D341Med (cell line): Measurements from ENCODE around the gene CHRM2.

Experiments
- DNase-seq: peaks from one replicate; pipeline ENCODE4 v3.0.0; 2012; ENCODE audit warnings: low spot score

Gene CHRM2

GRCh38 chr7:136897676-136898075 lies 29.2 kb downstream of the CHRM2 start:
- DNase-seq: no peak

- no peak for DNase-seq
Measured at GRCh38 chr7:136900005-136900404, 31.6 kb downstream of the CHRM2 start.

- no peak for DNase-seq
Measured at GRCh38 chr7:136910771-136911170, 42.3 kb downstream of the CHRM2 start.

- no peak for DNase-seq
Measured at GRCh38 chr7:136911344-136911743, 42.9 kb downstream of the CHRM2 start.

GRCh38 chr7:136912339-136912738 lies 43.9 kb downstream of the CHRM2 start:
- DNase-seq: no peak

- DNase-seq: no peak
Measured at GRCh38 chr7:136914016-136914415, 45.6 kb downstream of the CHRM2 start.

GRCh38 chr7:136919820-136920219 lies 51.4 kb downstream of the CHRM2 start:
- DNase-seq: no peak

GRCh38 chr7:136923111-136923667 lies 54.7 kb downstream of the CHRM2 start:
- no peak for DNase-seq

- DNase-seq: no peak
Measured at GRCh38 chr7:136925044-136925443, 56.6 kb downstream of the CHRM2 start.

GRCh38 chr7:136925556-136925955 lies 57.1 kb downstream of the CHRM2 start:
- DNase-seq: no peak

- no peak for DNase-seq
Measured at GRCh38 chr7:136931169-136931867, 62.9 kb downstream of the CHRM2 start.

GRCh38 chr7:136937436-136937835 lies 69.0 kb downstream of the CHRM2 start:
- DNase-seq: no peak

GRCh38 chr7:136938476-136938875 lies 70.0 kb downstream of the CHRM2 start:
- DNase-seq: no peak

- no peak for DNase-seq
Measured at GRCh38 chr7:136940122-136940521, 71.7 kb downstream of the CHRM2 start.

GRCh38 chr7:136940917-136941316 lies 72.5 kb downstream of the CHRM2 start:
- DNase-seq: no peak

- DNase-seq: no peak
Measured at GRCh38 chr7:136941816-136942215, 73.4 kb downstream of the CHRM2 start.

GRCh38 chr7:136942401-136942800 lies 73.9 kb downstream of the CHRM2 start:
- DNase-seq: no peak

- no peak for DNase-seq
Measured at GRCh38 chr7:136942994-136943393, 74.5 kb downstream of the CHRM2 start.

- no peak for DNase-seq
Measured at GRCh38 chr7:136947347-136947746, 78.9 kb downstream of the CHRM2 start.

- DNase-seq: no peak
Measured at GRCh38 chr7:136950331-136950730, 81.9 kb downstream of the CHRM2 start.

- no peak for DNase-seq
Measured at GRCh38 chr7:136953386-136953785, 84.9 kb downstream of the CHRM2 start.

- DNase-seq: no peak
Measured at GRCh38 chr7:136956232-136956631, 87.8 kb downstream of the CHRM2 start.

- DNase-seq: no peak
Measured at GRCh38 chr7:136956671-136957070, 88.2 kb downstream of the CHRM2 start.

GRCh38 chr7:136957391-136957790 lies 88.9 kb downstream of the CHRM2 start:
- no peak for DNase-seq
